HUES6 (cell line): ENCODE measurements around the gene BPHL.
A peak's percentile ranks its signal among the peaks of the same experiment; 100 is the strongest.
"Not testable (repeated sequence)": the region's sequence is repeated elsewhere in the genome, so short reads cannot be mapped to it uniquely, and the experiment has no call there.

Source experiments
- H3K27ac ChIP-seq: 2 replicates; pipeline ENCODE4 v1.7.0; 2013; ENCODE audit warnings: low read depth, mild to moderate bottlenecking, low read length, inconsistent platforms
- H3K27me3 ChIP-seq: 2 replicates; pipeline ENCODE4 v1.6.1; 2013; ENCODE audit warnings: low read length; ENCODE audit not compliant: control insufficient read depth, insufficient read depth
- H3K36me3 ChIP-seq: 2 replicates; pipeline ENCODE4 v1.6.1; 2013; ENCODE audit warnings: low read length; ENCODE audit not compliant: control insufficient read depth, insufficient read depth
- H3K4me1 ChIP-seq: 2 replicates; pipeline ENCODE4 v1.6.1; 2013; ENCODE audit warnings: low read length; ENCODE audit not compliant: control insufficient read depth, insufficient read depth
- H3K4me3 ChIP-seq: 2 replicates; pipeline ENCODE4 v1.5.1; 2013; ENCODE audit warnings: low read depth, low read length
- H3K9ac ChIP-seq: one replicate; pipeline ENCODE4 v1.6.1; 2013; ENCODE audit warnings: mild to moderate bottlenecking, low read length
- H3K9me3 ChIP-seq: 2 replicates; pipeline ENCODE4 v1.6.1; 2013; ENCODE audit warnings: low read depth, low read length; ENCODE audit not compliant: control insufficient read depth, insufficient read depth

BPHL gene

DNA sequence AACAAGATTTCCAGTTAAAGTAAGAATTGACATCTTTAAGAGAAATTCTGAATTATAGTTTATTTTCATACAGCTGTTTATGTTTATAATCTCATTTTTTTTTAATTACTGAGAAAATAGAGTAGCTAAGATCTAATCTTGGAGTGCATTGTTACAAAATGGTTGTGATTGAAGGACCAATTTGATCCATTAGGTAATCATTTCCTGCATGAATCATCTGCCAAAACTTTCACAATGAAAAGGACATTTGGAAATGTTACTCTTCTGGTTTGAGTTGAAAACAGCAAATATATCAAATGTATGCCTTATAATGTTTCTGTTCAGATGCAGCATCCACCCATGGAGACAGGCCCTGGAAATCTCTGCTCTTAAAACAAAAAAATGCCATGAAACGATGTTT is 19.8 kb downstream of the BPHL start:
- Histone ChIP-seq H3K4me3 (no peak overlapping the region), H3K27me3 (no peaks in the 10 kb centered on the region), H3K36me3 (peaks cover 82% of the 10 kb centered on the region), H3K27ac (no peak overlapping the region), H3K9ac (no peak overlapping the region), H3K9me3 (no peaks in the 10 kb centered on the region), H3K4me1 (peaks cover 14% of the 10 kb centered on the region)

GRCh38 chr6:3139090-3139903 is 20.8 kb downstream of the BPHL start:
- Histone ChIP-seq H3K27ac (no peak overlapping the region), H3K9ac (no peak overlapping the region), H3K36me3 (peaks cover 79% of the 10 kb centered on the region), H3K4me3 (no peak overlapping the region), H3K27me3 (no peaks in the 10 kb centered on the region), H3K9me3 (no peaks in the 10 kb centered on the region), H3K4me1 (peaks cover 16% of the 10 kb centered on the region)

- no peak overlapping the region for H3K9ac ChIP-seq
- peaks cover 16% of the 10 kb centered on the region for H3K4me1 ChIP-seq
- H3K4me3 ChIP-seq, result no peak overlapping the region
- no peaks in the 10 kb centered on the region for H3K27me3 ChIP-seq
- H3K36me3 ChIP-seq, result peaks cover 81% of the 10 kb centered on the region
- no peak overlapping the region for H3K27ac ChIP-seq
- H3K9me3 ChIP-seq, result no peaks in the 10 kb centered on the region
Measured at GRCh38 chr6:3140201-3140600, 21.7 kb downstream of the BPHL start.

- Histone ChIP-seq H3K4me1 (peaks cover 9% of the 10 kb centered on the region; the same call in 1 of the 2 replicates), H3K36me3 (peaks cover 69% of the 10 kb centered on the region), H3K9me3 (peaks cover under 1% of the 10 kb centered on the region), H3K27me3 (no peaks in the 10 kb centered on the region), H3K4me3 (no peak overlapping the region), H3K9ac (no peak overlapping the region), H3K27ac (no peak overlapping the region)
Measured at GRCh38 chr6:3142536-3142935, 24.0 kb downstream of the BPHL start.

DNA sequence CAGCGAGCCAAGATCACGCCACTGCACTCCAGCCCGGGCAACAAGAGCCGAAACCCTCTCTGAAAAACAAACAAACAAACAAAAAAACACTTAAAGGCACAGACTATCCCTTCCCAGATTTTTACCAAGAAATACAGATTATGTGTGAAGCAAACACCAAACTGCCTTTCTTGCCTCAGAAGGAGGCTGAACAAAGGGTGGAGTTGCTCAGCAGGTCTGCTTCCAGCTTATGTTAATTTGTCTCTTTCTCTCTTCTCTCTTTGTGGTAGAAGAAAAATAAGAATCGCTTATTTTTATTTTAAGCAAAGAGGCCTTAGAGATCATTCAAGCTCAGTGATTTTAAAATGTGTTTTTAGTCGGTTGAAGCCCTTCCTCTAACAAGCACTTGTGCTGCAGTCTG is 24.6 kb downstream of the BPHL start:
- Histone ChIP-seq H3K4me1 (peaks cover 9% of the 10 kb centered on the region; the same call in 1 of the 2 replicates), H3K9ac (no peak overlapping the region), H3K27me3 (no peaks in the 10 kb centered on the region), H3K9me3 (peaks cover 3% of the 10 kb centered on the region), H3K36me3 (peaks cover 69% of the 10 kb centered on the region), H3K4me3 (no peak overlapping the region), H3K27ac (no peak overlapping the region)

DNA sequence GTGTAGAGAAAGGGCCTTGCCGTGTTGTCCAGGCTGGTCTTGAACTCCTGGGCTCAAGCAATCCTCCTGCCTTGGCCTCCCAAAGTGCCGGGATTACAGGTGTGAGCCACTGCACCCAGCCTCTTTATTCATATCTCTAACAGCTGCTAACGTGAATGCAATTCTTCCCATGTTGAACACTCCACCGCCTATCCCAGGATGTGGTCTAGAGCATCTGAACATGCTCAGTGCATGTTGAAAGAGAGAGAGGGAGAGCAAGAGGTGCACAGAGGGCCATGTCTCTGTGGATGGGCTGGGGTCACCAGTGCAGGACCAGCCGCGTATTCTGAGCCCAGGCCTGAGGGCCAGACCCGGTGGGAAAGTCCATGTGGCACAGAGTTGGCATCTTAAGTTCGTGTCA is 26.1 kb downstream of the BPHL start:
- peaks cover 69% of the 10 kb centered on the region for H3K36me3 ChIP-seq
- peaks cover 9% of the 10 kb centered on the region; the same call in 1 of the 2 replicates for H3K4me1 ChIP-seq
- H3K9me3 ChIP-seq, result peaks cover 3% of the 10 kb centered on the region
- H3K27me3 ChIP-seq, result no peaks in the 10 kb centered on the region
- no peak overlapping the region for H3K27ac ChIP-seq
- no peak overlapping the region for H3K9ac ChIP-seq
- H3K4me3 ChIP-seq, result no peak overlapping the region

- peaks cover 3% of the 10 kb centered on the region for H3K9me3 ChIP-seq
- H3K27me3 ChIP-seq, result no peaks in the 10 kb centered on the region
- H3K4me3 ChIP-seq, result no peak overlapping the region
- H3K27ac ChIP-seq, result no peak overlapping the region
- H3K36me3 ChIP-seq, result peaks cover 75% of the 10 kb centered on the region
- H3K4me1 ChIP-seq, result peaks cover 4% of the 10 kb centered on the region; the same call in 1 of the 2 replicates
- H3K9ac ChIP-seq, result no peak overlapping the region
Measured at GRCh38 chr6:3147914-3148757, 29.6 kb downstream of the BPHL start.

DNA sequence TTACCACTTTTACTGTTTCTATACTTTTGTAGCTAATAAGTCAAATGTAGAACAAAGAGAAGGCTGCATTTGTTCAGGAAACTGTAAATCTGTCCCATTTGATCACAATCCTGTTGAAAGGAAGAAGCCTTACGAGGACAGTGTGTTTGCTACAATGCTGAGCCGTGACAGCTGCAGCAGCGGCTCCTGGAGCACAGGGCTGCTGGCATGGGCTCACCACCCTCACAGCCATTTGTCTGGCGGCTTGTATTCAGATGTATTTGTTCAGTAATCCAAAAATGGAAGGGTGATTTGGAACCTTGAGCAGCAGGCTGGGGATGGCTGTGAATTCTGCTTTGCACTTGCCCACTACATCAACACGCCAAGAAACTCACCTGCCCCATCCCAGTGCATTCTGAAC is 33.2 kb downstream of the BPHL start:
- Histone ChIP-seq H3K36me3 (peaks cover 85% of the 10 kb centered on the region), H3K4me1 (no peaks in the 10 kb centered on the region; the same call in 1 of the 2 replicates), H3K9me3 (peaks cover 3% of the 10 kb centered on the region), H3K27ac (no peak overlapping the region), H3K27me3 (no peaks in the 10 kb centered on the region), H3K4me3 (no peak overlapping the region), H3K9ac (no peak overlapping the region)

DNA sequence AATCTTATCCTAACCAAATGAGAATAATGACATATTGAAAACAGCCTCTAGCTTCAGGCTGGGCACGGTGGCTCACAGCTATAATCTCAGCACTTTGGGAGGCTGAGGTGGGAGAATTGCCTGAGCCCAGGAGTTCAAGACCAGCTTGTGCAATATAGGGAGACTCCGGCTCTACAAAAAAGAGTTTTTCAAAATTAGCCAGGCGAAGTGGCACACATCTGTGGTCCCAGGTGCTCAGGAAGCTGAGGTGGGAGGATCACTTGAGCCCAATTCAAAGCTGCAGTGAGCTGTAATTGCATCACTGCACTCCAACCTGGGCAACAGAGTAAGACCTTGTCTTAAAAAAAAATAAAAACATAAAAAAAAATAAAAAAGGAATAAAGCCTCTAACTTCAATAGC is 34.2 kb downstream of the BPHL start:
- peaks cover 75% of the 10 kb centered on the region for H3K36me3 ChIP-seq
- no peaks in the 10 kb centered on the region for H3K27me3 ChIP-seq
- H3K9ac ChIP-seq, result no peak overlapping the region
- no peak overlapping the region for H3K4me3 ChIP-seq
- peaks cover 1% of the 10 kb centered on the region for H3K9me3 ChIP-seq
- no peaks in the 10 kb centered on the region; the same call in 1 of the 2 replicates for H3K4me1 ChIP-seq
- no peak overlapping the region for H3K27ac ChIP-seq

DNA sequence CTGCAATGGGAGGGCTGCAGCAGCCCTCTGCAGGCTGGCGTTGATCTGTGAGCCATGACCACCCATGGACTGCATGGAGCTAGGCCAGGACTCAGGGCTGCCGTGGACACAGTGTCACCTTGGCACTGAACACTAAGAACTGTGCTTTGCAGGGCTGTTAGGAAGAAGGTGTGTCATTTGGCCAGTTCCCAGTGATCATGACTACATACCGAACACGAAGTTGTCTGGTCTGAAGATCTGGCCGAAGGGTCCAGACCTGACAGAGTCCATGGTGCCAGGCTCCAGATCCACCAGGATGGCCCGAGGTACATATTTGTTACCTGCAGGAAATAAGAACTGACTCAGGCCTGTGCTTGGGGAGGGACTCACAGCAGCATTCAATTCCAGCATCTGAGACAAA is 36.9 kb downstream of the BPHL start:
- H3K4me1 ChIP-seq, result peaks cover 21% of the 10 kb centered on the region
- H3K27me3 ChIP-seq, H3K27ac ChIP-seq, H3K9me3 ChIP-seq: not testable (repeated sequence)
- H3K4me3 ChIP-seq, result peak overlapping the region; percentile 39; the same call in 1 of the 2 replicates
- H3K36me3 ChIP-seq, result peaks cover 49% of the 10 kb centered on the region
- peak overlapping the region; percentile 41 for H3K9ac ChIP-seq
